Dedifferentiated amniotic fluid mesenchymal stem cell (primary cell): ENCODE data around the gene LRRTM4.

Experiments
- DNase-seq: peaks from one replicate; pipeline ENCODE4 v3.0.0-alpha.2; 2016; ENCODE audit errors: extremely low spot score

Gene LRRTM4

DNA sequence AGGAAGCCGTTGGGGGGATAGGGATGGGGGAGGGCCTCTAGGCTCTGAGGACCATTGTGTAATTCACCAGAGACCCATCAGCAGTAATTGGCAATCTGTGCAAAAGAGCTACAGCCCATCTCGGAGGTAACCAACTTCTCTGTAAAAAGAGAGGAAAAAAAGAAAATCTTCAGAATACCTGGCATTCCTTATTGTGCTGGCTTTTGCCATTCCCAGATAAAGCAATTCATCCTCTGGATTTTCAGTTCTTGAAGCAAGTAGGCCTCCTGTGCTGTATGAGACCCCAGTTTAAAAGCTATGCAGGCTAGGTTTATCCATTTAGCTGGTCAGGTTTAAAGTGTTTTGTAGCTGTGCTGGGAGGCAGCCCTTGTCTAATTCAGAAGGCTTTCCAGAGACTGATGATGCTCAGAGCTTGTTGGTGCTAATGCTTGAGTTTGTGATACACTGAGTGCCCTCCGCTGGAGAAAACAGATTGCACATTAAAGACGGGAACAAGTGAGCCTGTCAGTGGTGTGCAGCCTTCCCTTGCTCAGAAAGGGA is at the start of gene LRRTM4:
Gene LRRTM4 (minus strand): TSS at position 446 of the 540 bp plus-strand sequence.
- no peak for DNase-seq

DNA sequence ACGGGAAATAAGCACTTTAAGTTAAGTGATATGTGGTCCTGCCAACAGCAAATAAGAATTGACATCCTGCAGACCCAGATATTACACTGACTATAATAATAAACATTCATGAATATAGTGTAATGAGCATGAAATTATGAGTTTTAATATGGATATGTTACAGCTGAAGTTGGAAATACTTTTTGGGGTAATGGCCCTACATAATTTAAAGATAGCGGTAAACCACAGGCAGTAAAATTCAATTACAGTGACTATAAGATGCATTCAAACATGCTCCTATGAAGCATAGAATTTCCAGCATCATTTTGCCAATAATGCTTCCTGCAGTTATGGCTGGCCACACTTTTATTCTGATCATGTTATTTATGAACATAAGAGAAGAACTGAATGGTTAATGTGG is 49.4 kb upstream of the LRRTM4 start:
- no peak for DNase-seq

DNA sequence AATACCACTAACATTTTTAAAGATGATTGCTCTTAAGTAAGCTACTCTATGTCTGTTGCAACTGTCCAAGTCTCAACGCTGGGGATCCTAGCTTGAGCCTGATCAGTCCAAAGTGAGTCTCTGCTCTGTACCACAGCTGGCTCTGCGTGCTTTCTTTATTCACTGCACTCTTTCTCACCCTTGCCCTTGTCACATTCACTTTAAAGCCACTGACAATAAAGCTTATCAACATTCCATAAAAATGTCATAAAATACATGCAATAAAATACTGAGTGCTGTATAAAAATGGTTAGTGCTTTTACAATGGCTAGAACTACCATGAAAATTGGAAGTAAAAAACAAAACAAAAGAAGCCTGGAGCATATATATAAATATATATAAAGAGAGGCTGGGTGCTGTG is 45.5 kb upstream of the LRRTM4 start:
- no peak for DNase-seq

DNA sequence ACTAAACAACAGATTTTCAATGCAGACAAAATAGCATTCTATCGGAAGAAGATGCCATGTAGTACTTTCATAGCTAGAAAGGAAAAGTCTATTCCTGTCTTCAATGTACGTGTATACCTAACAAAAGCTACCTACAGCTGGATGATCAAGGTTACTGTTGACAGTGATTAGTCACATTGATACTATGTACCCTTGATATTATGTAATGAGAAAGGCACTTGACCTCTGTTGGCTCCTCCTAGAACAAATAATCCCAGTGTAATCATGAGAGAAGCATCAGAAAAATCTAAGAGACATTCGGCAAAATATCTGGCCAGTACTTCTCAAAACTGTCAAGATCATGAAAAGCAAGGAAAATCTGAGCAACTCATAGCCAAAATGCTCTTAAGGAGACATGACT is 44.4 kb upstream of the LRRTM4 start:
- DNase-seq: no peak

DNA sequence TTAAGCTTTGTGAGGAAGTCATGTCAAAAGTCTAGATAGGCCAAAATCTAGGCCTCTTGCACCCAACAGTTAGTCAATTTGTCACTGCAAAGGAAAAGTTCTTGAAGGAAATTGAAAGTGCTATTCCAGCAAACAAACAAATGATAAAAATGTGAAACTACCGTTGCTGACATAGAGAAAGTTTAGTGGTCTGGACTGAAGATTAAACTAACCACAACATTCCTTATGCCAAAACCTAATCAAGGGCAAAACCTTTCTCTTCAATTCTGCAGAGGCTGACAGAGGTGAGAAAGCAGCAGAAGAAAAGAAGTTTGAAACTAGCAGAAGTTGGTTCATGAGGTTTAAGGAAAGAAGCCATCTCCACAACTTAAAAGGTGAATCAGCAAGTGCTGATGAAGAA is 44.0 kb upstream of the LRRTM4 start:
- no peak for DNase-seq

DNA sequence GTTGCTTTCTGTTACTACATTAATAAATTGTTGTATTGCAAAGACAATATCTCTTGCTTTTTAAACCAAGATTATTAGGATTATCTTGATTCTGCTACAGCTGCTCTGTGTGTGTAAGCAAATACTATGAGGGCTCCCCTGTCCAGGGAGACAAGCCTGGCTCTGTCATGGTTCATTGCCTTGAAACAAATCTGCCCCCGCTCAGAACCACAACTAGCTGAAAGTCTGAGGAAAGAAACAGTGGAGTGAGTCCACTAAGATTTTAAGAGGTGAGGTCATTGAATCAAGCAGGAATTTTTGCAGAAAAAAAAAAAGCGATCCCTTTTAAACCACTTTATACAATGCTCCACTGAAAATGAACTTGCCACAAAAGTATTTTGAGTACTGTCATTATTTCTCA is 30.8 kb upstream of the LRRTM4 start:
- DNase-seq: no peak

DNA sequence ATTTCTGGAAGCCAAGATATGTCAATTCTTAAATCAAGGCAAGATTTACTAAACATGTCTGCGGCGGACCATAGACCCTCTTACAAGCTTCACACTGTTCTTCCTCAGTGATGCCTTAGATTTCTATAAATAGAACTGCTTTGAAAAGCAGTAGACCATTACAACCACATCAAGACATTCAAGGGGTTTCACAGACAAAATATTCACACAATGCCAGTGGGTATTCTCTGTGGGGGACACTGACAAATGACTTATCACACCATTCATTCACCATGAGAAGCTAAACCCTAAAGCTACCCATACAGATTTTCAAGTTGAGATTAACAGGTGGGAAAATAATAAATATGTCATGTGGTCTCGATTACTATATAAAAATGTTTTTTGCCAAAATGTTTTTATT is 15.9 kb upstream of the LRRTM4 start:
- DNase-seq: no peak

DNA sequence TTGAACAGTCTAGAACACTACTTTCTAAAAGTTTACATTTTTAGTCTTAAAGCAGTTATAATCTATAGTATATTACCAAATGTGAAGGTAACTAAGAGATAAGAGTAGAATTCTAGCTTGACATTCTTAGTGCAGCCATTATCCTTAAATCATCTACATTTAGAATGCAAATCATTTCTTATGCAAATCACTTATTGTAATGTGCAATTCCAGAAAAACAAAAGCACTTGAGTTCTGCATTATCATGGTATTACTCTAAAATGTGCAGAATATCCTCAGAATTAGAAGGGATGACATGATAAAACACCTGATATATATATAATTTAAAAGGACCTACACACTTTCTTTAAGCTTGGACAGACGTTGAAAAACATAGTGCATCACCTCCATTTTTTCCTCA is 712 bp upstream of the LRRTM4 start:
- DNase-seq: no peak

DNA sequence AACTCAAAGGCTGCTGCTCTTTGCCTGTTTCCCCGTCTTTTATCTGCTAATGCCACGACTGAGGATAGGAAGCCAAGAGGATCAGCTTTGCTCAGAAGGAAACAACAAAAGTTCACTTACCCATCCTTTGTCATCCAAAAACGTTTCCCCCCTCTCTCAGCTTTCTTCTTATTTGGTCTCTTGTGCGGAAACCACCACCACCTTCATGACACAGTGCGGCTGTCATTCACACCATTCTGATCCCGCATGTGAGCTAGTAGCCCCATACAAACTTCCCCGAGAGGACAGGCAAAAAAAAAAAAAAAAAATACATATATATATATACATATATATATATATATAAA is 656 bp downstream of the LRRTM4 start:
- no peak for DNase-seq

DNA sequence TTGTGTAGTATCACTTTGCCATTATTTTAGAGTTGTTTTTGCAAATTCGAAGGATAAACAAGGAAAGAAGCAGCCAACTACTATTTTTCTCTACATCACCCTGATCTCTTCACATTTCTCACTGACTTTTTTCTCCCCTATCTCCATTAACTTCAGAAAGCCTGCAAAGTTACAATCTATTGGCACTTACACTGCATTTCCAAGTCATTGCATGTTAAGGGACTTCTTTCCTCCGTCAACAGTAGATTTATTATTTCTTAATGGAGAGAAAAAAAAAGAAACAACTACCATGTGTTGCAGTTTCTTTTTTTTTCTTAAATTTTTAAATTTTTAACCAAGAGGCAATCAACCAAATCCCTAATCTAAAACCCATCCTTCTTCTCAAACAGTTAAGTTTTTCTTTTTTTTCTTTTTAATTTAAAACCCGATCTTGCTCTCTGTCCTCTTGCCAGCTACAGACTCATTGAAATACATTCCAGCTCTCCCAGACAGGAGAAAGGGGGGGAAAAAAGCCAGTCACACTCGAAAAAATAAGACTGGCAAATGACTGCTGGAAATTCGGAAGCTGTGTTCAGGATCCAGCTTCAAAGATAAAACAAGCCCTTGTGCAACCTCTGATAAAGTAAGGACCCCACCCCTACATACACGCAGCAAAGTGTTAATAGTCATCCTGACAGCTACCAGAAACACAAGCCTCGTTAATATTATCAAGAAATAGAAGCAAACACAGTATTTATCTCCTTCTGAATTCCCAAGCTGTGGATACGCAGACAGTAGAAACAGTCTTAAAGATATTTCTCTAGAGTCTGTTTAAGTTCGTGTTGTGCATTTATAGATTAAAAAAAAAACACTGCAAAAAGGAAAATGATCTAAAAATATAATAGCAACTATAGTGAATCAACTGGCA is 1.3 kb downstream of the LRRTM4 start:
- no peak for DNase-seq

DNA sequence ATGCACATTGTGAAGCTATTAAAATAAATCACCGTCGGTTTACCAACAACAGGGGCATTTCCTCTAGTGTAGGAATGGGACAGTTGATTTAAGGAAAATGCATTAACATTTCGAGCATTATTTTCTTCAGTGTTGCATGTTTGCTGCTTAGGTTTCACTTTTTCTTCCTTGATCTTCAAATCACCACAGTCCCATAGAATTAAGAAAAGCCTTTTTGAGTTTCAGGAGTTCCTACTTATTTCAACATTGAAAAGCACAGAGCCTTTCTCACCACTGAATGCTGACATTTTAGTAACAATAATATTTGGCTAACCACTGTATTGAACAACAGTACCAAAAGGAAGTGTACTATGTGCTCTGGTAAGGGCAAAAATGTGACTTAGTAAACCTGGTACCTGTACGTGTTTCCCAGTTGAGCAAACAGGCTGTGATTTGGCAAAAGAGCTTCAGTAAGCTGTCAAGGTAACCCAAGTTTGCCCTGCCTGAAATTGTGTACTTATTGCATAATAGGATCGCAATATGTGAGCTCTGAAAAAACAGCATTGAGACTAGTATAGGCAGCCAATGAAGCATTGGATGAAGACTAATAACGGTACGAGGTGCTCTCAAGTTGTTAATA is 2.2 kb downstream of the LRRTM4 start:
- no peak for DNase-seq

DNA sequence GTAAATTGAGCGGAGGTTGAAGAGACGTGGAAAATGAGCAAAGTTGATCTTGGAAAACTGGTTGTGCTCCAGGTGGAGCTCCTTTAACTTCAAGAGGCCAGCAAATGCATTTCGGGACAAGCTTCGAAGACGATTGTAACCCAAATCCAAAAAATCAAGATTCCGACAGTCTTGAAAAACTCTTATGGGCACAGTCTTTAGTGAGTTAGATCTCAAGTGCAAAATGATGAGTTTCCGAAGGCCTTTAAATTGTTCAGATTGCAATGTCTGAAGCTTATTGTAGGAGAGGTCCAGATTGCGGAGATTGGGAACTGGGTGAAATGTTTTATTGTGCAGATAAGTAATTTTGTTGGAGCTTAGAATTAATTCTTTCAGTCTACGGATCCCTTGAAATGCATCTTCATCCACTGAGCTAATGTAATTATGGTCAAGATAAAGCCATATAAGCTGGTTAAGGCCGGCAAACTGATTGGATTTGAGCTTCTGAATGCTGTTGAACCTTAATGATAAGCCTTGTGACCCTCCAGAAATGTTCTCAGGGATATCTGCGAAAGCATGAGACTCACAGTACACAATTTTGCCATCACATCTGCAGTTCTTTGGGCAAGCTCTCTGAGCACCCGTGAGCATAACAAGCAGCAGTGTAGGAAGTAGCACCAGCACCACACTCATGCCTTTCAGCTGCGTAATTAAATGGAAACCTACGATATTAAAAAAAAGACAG is 2.9 kb downstream of the LRRTM4 start:
- no peak for DNase-seq

DNA sequence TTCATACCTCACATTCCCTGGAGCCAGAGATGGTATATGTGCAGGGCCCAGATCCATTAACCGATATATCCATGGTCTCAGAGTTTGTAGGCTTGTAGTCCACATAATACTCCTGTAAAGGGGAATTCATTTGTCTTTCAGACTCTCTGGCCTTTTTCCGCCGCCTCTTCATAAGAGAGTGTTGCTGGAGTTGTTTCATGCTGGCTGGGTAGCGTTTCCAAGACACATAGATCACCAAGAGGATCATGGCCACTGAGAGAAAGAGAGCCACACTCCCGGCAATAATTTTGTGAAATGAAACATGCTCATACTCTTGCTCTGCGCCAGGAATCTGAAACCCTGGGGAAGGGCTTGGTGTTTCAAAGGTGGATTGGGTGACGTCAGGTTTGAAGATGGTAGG is 3.9 kb downstream of the LRRTM4 start:
- no peak for DNase-seq

DNA sequence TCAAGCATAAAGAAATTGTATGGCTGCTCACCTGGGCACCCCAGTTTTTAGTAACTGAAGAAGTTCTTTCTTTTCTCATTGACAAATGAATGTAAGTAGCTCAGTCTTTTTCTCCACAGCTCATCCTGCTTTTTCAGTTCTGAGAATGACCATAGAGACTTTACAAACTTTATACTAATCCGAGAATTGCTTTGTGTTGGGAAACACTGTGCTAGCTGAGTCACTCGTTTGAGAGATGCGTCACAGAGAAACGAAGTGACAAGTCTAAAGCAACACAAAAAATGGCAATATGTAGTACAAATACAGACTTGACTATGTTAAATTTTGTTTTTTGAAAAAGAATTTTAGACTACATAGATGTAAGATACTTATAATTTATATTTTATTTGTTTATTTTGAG is 9.0 kb downstream of the LRRTM4 start:
- no peak for DNase-seq

DNA sequence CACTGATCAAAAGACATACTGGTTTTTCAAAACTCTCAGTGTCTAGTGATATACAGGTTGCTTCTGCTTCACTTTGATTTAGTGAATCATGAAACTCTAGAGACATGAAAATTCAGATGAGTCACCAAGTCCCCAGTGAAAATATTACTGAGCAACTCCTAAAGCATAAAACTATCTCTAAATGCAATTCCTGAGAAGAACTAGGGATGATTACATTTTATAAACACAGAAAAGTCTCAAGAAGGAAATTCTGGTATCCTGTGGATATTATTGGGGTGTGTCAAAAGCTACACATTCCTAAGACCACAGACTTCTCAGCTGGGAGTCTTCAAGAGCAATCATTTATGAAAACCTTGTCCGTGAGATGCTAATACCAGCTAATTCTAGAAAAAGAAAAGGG is 9.7 kb downstream of the LRRTM4 start:
- DNase-seq: no peak

DNA sequence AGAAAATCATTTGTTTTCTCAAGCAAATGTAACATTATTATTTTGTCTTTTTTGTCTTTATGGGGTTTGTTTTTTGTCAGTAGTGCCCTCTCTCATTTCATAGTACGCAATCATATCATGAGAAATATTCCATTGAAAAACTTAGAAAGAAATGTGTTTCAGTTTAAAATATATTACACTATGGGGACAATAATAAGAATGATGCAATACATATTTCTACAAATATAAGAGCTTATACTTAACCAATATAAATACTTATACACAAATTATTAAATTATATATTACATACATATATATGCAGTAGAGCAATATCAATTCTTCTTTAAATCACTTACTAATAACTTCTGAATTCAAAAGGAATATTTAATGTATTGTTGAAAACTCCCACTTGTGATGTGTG is 13.7 kb downstream of the LRRTM4 start:
- DNase-seq: no peak

DNA sequence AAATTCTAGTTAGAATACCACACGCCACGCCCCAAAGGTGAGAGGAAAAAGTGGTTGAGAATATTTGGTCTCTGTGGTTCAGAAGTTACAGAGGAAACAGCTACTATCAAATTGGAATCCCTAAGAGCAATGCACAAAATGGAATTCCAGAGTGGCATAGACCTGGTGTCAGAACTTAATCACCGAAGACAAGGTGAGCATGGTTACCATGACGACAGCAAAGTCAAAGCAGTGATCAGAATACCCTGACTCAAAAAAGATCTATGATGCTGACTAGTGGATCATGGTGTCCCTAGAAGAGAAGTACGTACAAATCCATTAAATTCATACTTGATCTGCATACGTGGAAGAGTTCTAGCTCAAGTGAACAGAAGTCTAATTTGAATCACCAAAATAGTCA is 14.5 kb downstream of the LRRTM4 start:
- no peak for DNase-seq

DNA sequence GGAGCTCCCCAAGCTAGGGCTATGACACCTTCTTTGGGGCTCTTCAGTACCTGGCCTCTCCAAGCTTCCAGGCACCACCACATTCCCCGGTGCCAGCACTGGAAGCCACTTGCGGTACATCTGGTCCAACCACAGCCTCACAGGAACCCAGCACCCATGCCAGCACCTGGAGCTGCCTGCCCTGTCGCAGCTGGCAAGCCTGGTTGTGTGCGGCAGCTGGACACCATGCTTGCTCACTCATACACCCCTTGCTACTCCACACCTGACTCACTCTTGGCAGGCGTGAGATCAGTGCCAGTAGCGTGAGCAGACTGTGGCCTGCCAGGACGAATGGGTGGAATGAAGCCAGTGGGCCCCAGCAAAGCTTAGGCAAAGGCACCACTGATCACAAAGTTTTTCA is 34.0 kb downstream of the LRRTM4 start:
- no peak for DNase-seq

DNA sequence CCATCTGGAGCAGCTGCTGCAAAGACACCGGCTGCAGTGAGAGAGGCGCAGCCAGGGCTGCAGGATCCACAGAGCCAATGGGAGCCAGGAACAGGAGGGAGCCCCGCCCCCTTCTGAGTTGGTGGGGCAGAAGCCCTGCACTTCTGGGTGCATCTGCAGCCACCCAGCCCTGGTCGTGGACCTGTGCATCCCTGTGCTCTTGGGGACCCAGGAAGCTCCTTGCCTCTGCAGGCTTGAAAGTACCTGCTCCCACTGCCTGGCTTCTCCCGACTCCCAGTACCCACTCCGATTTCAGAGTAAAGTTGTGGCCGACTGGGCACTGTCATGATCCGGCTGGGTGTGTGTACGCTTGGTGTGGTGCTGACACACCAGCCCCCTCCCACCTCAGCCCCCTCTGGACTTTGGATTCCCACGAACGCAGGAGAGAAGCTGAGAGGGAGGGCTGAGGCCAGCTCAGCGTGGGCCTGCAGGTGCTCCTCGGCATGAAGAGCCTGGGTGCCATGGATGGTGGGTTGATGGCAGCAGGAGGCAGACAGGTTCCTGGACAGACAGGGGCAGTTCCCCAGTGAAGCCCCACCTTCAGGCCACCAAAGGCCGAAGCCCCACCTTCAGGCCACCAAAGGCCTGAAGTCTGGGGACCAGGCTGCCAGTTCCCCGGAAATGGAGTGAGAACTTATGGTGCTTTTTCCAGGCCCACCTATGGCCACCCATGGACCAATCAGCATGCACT is 34.9 kb downstream of the LRRTM4 start:
- DNase-seq: no peak

DNA sequence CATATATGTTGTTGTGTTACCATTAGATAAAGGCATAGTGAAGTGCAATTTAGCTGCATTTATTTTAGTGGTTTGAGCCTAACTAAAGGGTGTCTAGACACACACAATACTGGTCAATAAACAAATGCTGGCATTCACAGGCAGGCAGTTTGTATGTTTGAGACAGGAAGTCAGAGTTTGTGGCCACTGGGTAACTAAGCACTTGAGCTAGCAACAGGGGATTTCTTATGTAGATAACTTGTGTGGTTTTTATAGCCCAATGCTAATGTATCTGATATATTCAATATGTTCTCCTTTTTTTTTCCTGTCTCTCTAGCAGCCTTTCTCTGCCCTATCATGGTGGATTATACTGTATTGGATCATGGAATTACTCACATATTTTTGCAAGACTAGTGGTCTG is 38.1 kb downstream of the LRRTM4 start:
- DNase-seq: no peak

DNA sequence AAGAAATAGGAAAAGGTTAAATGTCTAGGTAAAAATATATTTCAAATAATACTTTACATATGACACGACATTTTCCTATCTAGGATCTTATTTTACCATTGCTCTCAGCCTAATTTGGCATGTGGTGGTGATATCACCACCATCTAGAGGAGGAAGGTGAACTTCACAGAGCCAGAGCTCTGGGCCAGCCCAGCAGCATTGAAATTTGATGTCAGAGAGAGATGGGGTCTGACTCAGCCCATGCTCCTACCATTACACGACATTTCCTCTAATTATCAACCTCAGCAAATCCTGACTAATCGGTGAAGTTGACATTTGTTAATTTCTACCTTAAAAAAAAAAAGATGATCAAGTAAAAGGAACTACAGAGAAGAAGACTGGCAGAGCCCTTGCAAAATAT is 42.3 kb downstream of the LRRTM4 start:
- DNase-seq: no peak

DNA sequence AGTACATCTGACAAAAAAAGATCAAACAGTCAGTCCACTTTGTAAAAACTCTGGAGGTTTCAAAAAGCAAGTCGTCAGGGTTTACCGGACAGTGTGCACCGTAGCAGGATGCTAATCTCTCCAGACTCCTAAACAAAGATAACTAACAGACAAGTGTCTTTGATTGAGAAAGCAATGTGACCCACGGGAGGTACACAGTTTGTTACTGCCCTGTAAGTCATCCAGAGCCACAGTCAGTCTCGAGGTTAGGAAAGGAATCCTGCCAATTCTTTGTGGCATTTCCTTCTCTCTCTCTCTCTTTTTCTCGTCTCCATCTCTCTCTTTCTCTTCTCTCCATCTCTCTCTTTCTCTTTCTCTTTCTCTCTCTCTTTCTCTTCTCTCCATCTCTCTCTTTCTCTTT is 42.8 kb downstream of the LRRTM4 start:
- DNase-seq: no peak
